Tibial nerve (tissue), 4 donors: ENCODE data around the gene H3-3A. TPM values are rescaled to one million over a fixed set of nuclear protein-coding genes. Genes with fewer than 3 reads are reported as not detected.
"Not testable (repeated sequence)": the region's sequence is repeated elsewhere in the genome, so short reads cannot be mapped to it uniquely, and the experiment has no call there.

Experiments used
- DNase-seq, 2 donors: peaks; one replicate each; pipeline ENCODE4 v3.0.0-alpha.2; 2019; ENCODE audit warnings: low spot score in 2 of 2
- H3K27ac ChIP-seq, 4 donors: fragments of 200-600 bp; sonication (generic) in 3 of 4; one replicate each; pipeline ENCODE4 v1.5.1; 2017 to 2019; ENCODE audit warnings: mild to moderate bottlenecking in 1 of 4
- H3K27me3 ChIP-seq, 2 donors: fragments of 200-600 bp; sonication (generic) in 1 of 2; one replicate each; pipeline versions ENCODE4 v1.5.1 to v1.6.0; 2017 to 2019
- H3K36me3 ChIP-seq, 3 donors: fragments of 200-600 bp; sonication (generic); one replicate each; pipeline ENCODE4 v1.5.1; 2018 to 2019
- H3K4me1 ChIP-seq, 4 donors: fragments of 200-600 bp; sonication (generic) in 3 of 4; one replicate each; pipeline ENCODE4 v1.5.1; 2017 to 2019
- H3K4me3 ChIP-seq, 4 donors: fragments of 200-600 bp; sonication (generic) in 3 of 4; one replicate each; pipeline ENCODE4 v1.5.1; 2017 to 2019; ENCODE audit warnings: mild to moderate bottlenecking in 1 of 4, moderate library complexity in 1 of 4
- H3K9me3 ChIP-seq, 4 donors: fragments of 200-600 bp; sonication (generic) in 3 of 4; one replicate each; pipeline ENCODE4 v1.5.1; 2017 to 2019
- CTCF ChIP-seq, 5 experiments: fragments of 200-600 bp in 3 of 5; fragments of 450-650 bp in 2 of 5; sonication (generic) in 3 of 5; IDR thresholded peaks; one replicate each; pipeline ENCODE4 v1.5.1; 2016 to 2019; ENCODE audit warnings: antibody characterized with exemption in 5 of 5, mild to moderate bottlenecking in 3 of 5, moderate library complexity in 2 of 5
- EP300 ChIP-seq, 2 donors: sonication (generic); formaldehyde crosslinking; IDR thresholded peaks; one replicate each; pipeline ENCODE4 v1.6.1; 2017; ENCODE audit warnings: antibody characterized with exemption in 2 of 2, mild to moderate bottlenecking in 1 of 2
- POLR2A ChIP-seq, 2 donors: fragments of 450-650 bp; IDR thresholded peaks; one replicate each; pipeline ENCODE4 v1.6.1; 2017; ENCODE audit warnings: antibody characterized with exemption in 2 of 2, mild to moderate bottlenecking in 2 of 2, moderate library complexity in 2 of 2
- WGBS, 2 donors: methylation state at CpG; one replicate each; pipeline ENCODE4 v1.1.5; 2018; 5-methylcytosine and 5-hydroxymethylcytosine counted together
- total RNA-seq, 4 donors: library from RNA; depleted of rRNA; stranded (reverse); fragments of >200 nt; gene quantifications; one replicate each; pipeline ENCODE4 v1.1.0, GENCODE V29; 2016

H3-3A gene
- total RNA-seq, 4 donors from 2014 or later: 193 to 204 (median 197) TPM

GRCh38 chr1:226091461-226091860 is 28.9 kb downstream of the H3-3A start:
- Histone ChIP-seq H3K27me3 (no peaks in the 10 kb centered on the region), H3K9me3 (no peaks in the 10 kb centered on the region), H3K4me1 (no peaks in the 10 kb centered on the region), H3K4me3 (no peak overlapping the region), H3K27ac (no peak overlapping the region), H3K36me3 (no peaks in the 10 kb centered on the region)
- WGBS, 2 donors: 96 to 100% methylated on average over 1 of the region's 1 CpG
- DNase-seq: no peak
- TF ChIP-seq EP300 (IDR thresholded peaks at IDR 0.05): no peak
- TF ChIP-seq POLR2A (IDR thresholded peaks at IDR 0.05): no peak
- no peak for TF ChIP-seq CTCF (IDR thresholded peaks at IDR 0.05)

GRCh38 chr1:226092048-226092820 is 29.7 kb downstream of the H3-3A start:
- not testable (repeated sequence) for H3K27ac ChIP-seq, H3K4me3 ChIP-seq, H3K4me1 ChIP-seq, DNase-seq, H3K27me3 ChIP-seq, H3K36me3 ChIP-seq, H3K9me3 ChIP-seq
- 92 to 94% methylated on average over 10 of the region's 10 CpGs for WGBS, 2 donors

DNA sequence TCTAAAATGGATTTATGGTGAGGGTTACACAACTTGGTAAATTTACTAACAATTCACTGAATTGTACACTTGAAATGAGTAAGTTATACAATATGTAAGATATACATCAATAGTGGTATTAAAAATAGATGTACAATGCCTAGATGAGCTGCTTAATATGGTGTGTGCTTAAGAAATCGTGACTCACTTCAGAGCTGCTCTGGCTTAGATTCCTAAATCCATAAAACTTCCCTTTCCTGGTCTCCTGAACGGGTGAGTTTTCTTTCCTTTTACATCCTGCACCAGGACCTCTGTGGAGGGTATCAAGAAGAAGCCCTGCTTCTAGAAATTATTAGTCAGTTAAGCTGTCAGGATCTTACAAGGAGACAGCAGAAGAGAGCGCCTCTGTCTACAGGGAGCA is 30.4 kb downstream of the H3-3A start:
- no peak overlapping the region for H3K27ac ChIP-seq
- H3K27me3 ChIP-seq: no peaks in the 10 kb centered on the region
- H3K4me3 ChIP-seq: no peak overlapping the region
- TF ChIP-seq CTCF (IDR thresholded peaks at IDR 0.05): no peak
- TF ChIP-seq POLR2A (IDR thresholded peaks at IDR 0.05): no peak
- 53 to 70% methylated on average over 3 of the region's 3 CpGs for WGBS, 2 donors
- no peak for DNase-seq
- no peaks in the 10 kb centered on the region for H3K4me1 ChIP-seq
- H3K36me3 ChIP-seq: no peaks in the 10 kb centered on the region
- H3K9me3 ChIP-seq: no peaks in the 10 kb centered on the region

DNA sequence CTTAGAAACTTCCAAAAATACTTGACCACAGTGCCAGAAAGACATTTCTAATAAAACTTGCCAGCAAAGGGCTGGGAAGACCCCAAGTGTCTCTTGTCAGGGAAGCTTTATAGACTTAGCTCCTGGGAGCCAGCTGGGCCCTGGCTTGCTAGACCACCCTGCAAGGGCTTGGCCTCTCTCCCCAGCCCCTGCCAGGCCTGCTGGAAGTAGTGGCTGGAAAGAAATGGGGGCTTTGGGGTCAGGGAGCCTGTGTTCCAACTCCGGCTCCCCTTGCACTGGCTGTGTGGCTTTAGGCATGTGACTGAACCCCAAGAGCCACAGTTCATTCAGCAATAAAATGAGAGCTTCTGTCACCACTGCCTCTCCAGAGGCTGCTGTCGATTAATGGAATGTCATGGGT is 31.1 kb downstream of the H3-3A start:
- H3K9me3 ChIP-seq: no peaks in the 10 kb centered on the region
- H3K4me3 ChIP-seq: no peak overlapping the region
- TF ChIP-seq POLR2A (IDR thresholded peaks at IDR 0.05) (no peak), EP300 (IDR thresholded peaks at IDR 0.05) (no peak), CTCF (IDR thresholded peaks at IDR 0.05) (no peak)
- no peaks in the 10 kb centered on the region for H3K36me3 ChIP-seq
- no peaks in the 10 kb centered on the region for H3K27me3 ChIP-seq
- WGBS, 2 donors: 62 to 88% methylated on average over 2 of the region's 2 CpGs
- H3K4me1 ChIP-seq: no peaks in the 10 kb centered on the region
- no peak overlapping the region for H3K27ac ChIP-seq
- no peak for DNase-seq

DNA sequence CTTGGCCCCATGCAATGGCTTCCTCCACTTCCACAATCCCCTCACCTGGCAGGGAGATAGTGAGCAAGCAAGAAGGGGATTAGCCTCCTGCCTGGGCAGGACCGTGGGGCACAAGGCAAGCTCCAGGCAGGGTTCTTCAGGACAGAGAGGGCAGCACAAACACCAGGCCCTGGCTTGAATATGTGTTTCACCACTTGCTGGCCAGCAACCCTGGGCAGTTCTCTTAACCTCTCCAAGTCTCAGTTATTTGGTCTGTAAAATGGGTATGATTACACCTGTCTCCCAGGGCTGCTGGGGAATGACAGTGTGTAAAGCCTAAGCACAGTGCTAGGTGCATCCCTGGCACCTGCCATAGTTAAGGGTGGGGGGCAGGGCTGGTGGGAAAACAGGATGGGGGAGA is 31.9 kb downstream of the H3-3A start:
- no peaks in the 10 kb centered on the region for H3K9me3 ChIP-seq
- H3K4me3 ChIP-seq: no peak overlapping the region
- H3K36me3 ChIP-seq: no peaks in the 10 kb centered on the region
- H3K4me1 ChIP-seq: no peaks in the 10 kb centered on the region
- no peaks in the 10 kb centered on the region for H3K27me3 ChIP-seq
- TF ChIP-seq CTCF (IDR thresholded peaks at IDR 0.05) (no peak), POLR2A (IDR thresholded peaks at IDR 0.05) (no peak), EP300 (IDR thresholded peaks at IDR 0.05) (no peak)
- no peak overlapping the region for H3K27ac ChIP-seq
- WGBS, 2 donors: 0 to 100% methylated on average over 1 of the region's 1 CpG
- DNase-seq: no peak
